Activated T-helper 1 cell treated with anti-CD3 and anti-CD28 coated beads, Interleukin-2, amount 50 U/mL, for 16 hours (primary cell): ENCODE results near the gene COL5A3.
"Not testable (repeated sequence)": the region's sequence is repeated elsewhere in the genome, so short reads cannot be mapped to it uniquely, and the experiment has no call there.

Source experiments
- DNase-seq, 2 donors: peaks; one replicate each; pipeline ENCODE4 v3.0.0-alpha.2; 2020; ENCODE audit warnings: low read depth in 1 of 2, low spot score in 1 of 2

COL5A3 gene

DNA sequence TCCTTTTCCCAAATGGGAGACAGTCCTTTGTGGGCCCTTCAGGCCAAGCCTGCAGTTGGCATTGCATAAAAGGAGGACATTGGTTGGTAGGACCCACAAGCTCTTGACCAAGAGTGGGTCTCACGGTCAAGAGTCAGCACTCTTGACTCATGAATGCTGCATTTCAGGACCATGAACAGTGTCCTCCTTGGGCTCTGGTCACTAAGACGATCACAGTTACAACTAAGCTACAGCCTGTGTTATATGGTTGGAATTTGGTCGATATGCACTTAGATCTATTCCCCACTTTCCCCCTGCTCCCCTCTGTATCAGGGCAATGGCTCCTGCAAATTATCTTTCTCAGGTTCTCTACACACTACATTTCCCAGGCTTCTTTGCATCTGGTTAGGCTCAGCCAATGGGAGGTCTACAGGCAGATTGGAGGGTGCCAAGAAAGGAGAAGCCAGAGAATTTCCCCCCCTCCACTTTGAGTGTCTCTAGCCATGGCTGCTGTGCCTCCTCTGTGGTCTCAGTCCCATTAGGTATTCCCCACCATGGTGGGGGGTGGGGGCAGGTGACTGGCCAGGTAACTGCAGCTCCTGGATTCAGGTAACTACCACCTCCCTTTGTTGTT, 70.9 kb downstream of the COL5A3 start:
- no peak for DNase-seq

DNA sequence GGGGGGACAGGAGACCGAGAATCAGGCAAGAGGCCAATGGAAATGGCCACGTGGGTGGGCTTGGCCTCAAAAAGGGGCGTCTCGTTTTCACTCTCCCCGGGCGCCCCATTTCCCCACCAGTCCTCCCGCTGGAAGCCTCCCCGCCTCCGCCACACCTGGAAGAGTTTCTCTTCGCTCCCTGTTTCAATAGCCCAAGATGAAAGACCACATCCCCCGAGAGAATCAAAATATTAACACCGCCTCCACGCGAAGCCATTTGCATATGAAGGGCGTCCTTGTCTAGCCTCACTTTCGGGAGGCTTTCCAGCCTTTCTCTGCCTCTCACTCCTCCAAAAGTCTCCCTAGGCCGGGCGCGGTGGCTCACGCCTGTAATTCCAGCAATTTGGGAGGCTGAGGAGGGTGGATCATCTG, 73.3 kb downstream of the COL5A3 start:
- no peak for DNase-seq

- DNase-seq: no peak
Measured at GRCh38 chr19:9936326-9937000, 73.8 kb downstream of the COL5A3 start, which contains the start of gene OLFM2. TSS of gene OLFM2 (minus strand) at chr19:9936515. CDS start at chr19:9936366, 149 bp downstream.

- no peak for DNase-seq
Measured at GRCh38 chr19:9935506-9936325, 74.6 kb downstream of the COL5A3 start.

GRCh38 chr19:9934132-9934950, 76.0 kb downstream of the COL5A3 start:
- peak; percentile 57 to 73 for DNase-seq

DNA sequence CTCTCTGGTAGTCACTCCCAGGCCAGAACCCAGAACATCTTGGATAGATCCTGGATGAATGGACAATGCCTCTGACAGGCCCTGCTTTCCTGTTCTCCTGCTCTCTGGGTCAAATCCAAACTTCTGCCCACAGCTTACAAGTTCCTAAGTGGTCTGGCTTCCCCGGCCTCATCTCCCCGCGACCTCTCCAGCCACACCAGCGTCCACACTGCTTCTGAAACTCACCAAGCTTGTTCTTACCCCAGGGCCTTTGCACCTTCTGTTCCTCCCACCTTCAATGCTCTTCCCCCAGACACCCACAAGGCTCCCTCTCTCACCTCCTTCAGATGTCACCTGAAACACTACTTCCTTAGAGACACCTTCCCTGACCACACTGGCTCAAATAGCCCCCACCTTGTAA, 77.5 kb downstream of the COL5A3 start:
- DNase-seq: no peak

DNA sequence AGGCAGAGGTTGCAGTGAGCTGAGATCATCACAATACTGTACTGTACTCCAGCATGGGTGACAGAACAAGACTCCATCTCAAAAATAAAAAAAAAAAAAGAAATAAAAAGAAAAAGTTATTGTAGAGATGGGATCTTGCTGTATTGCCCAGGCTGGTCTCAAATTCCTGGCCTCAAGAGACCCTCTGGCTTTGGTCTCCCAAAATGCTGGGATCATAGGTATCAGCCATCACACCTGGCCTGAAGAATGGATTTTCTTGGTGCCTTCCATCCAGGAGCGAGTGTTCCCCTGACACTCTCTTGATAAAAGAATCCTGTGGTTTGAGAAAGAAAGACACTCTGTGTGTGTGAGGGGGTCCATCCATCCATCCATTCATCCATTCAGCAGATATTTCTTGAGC, 78.7 kb downstream of the COL5A3 start:
- DNase-seq: no peak

- DNase-seq: no peak
Measured at GRCh38 chr19:9923440-9923839, 86.9 kb downstream of the COL5A3 start.

GRCh38 chr19:9922782-9923379, 87.4 kb downstream of the COL5A3 start:
- not testable (repeated sequence) for DNase-seq

- DNase-seq: no peak
Measured at GRCh38 chr19:9917321-9917720, 93.0 kb downstream of the COL5A3 start.

DNA sequence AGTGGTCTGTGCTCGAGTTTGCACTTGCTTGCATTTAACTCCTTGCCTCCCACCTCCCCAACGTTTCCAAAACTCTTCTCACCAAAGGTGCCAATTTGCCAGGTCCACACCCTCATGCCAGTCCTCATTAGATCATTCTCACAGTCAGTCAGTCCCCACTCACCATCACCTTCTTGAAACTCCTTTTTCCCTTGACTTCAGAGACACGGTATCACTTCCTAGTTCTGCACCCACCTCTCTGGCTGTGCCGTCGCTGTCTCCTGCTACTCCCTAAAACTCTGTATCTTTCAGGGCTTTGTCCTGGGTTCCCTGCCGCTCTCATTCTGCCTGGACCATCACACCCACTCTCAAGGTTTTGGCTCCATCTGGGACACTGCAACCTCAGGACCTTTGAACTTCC, 93.6 kb downstream of the COL5A3 start:
- DNase-seq: no peak

- DNase-seq: peak; percentile 63 to 70
Measured at GRCh38 chr19:9914315-9915207, 95.7 kb downstream of the COL5A3 start.

GRCh38 chr19:9914001-9914314, 96.3 kb downstream of the COL5A3 start:
- DNase-seq: no peak

GRCh38 chr19:9913237-9914000, 96.9 kb downstream of the COL5A3 start:
- no peak for DNase-seq

- DNase-seq: no peak
Measured at GRCh38 chr19:9912551-9913236, 97.6 kb downstream of the COL5A3 start.

- DNase-seq: no peak
Measured at GRCh38 chr19:9911524-9912185, 98.6 kb downstream of the COL5A3 start.

GRCh38 chr19:9910625-9911024, 99.7 kb downstream of the COL5A3 start:
- no peak for DNase-seq
